HepG2 (cell line): ENCODE results near the gene ACER3. TPM values are rescaled to one million over a fixed set of nuclear protein-coding genes. Genes with fewer than 3 reads are reported as not detected.

Experiments used
- ATAD3A ChIP-seq: sonication (generic); formaldehyde crosslinking; IDR thresholded peaks from 2 replicates; pipeline ENCODE4 v1.4.0; 2020; ENCODE audit warnings: missing genetic modification reagents
- ELF1 ChIP-seq: sonication (generic); formaldehyde crosslinking; IDR thresholded peaks from 2 replicates; pipeline ENCODE4 v1.4.0; 2020; ENCODE audit warnings: missing genetic modification reagents
- KLF6 ChIP-seq: IDR thresholded peaks from 2 replicates; pipeline ENCODE4 v1.8.0; 2016; ENCODE audit warnings: missing biosample characterization, missing genetic modification reagents
- MAFK ChIP-seq, 2 experiments: IDR thresholded peaks in 1 of 2; conservative IDR thresholded peaks in 1 of 2; 2 replicates each; pipeline ENCODE4 v1.6.1; 2011; ENCODE audit warnings: improper control_type of control experiment in 2 of 2, low read length in 2 of 2
- MEF2D ChIP-seq: sonication (generic); formaldehyde crosslinking; IDR thresholded peaks from 2 replicates; pipeline ENCODE4 v1.5.1; 2020; ENCODE audit warnings: mild to moderate bottlenecking, missing genetic modification reagents
- NFYB ChIP-seq: sonication (generic); formaldehyde crosslinking; IDR thresholded peaks from 2 replicates; pipeline ENCODE4 v1.4.0; 2020; ENCODE audit warnings: missing genetic modification reagents
- RORA ChIP-seq: sonication (generic); formaldehyde crosslinking; IDR thresholded peaks from 2 replicates; pipeline ENCODE4 v1.5.0; 2020; ENCODE audit warnings: mild to moderate bottlenecking, missing genetic modification reagents, moderate library complexity
- RXRA ChIP-seq: sonication (generic); formaldehyde crosslinking; IDR thresholded peaks from 2 replicates; pipeline ENCODE4 v1.5.1; 2020; ENCODE audit warnings: missing genetic modification reagents
- SCMH1 ChIP-seq: sonication (generic); formaldehyde crosslinking; IDR thresholded peaks from 2 replicates; pipeline ENCODE4 v1.9.0; 2021; ENCODE audit warnings: missing genetic modification reagents, mild to moderate bottlenecking, borderline replicate concordance
- TOPORS ChIP-seq: sonication (generic); formaldehyde crosslinking; IDR thresholded peaks from 2 replicates; pipeline ENCODE4 v1.8.0; 2023; ENCODE audit warnings: mild to moderate bottlenecking, missing genetic modification reagents
- TP53 ChIP-seq: sonication (generic); formaldehyde crosslinking; conservative IDR thresholded peaks from 2 replicates; pipeline ENCODE4 v1.4.0; 2020; ENCODE audit warnings: missing genetic modification reagents
- XRCC5 ChIP-seq: fragments of 200-400 bp; formaldehyde crosslinking; optimal IDR thresholded peaks from 2 replicates; pipeline ENCODE3; 2017; ENCODE audit warnings: mild to moderate bottlenecking, low read length
- ZBTB8A ChIP-seq: sonication (generic); formaldehyde crosslinking; IDR thresholded peaks from 2 replicates; pipeline ENCODE4 v1.4.0; 2020; ENCODE audit warnings: mild to moderate bottlenecking, low read depth, missing genetic modification reagents, borderline replicate concordance
- ZFX ChIP-seq: sonication (generic); formaldehyde crosslinking; IDR thresholded peaks from 2 replicates; pipeline ENCODE4 v1.4.0; 2020; ENCODE audit warnings: mild to moderate bottlenecking, low read depth, missing genetic modification reagents, moderate library complexity
- ZNF121 ChIP-seq: sonication (generic); formaldehyde crosslinking; IDR thresholded peaks from 2 replicates; pipeline ENCODE4 v1.5.0; 2020; ENCODE audit warnings: mild to moderate bottlenecking, missing genetic modification reagents
- ZNF550 ChIP-seq: sonication (generic); formaldehyde crosslinking; IDR thresholded peaks from 2 replicates; pipeline ENCODE4 v1.4.0; 2020; ENCODE audit warnings: mild to moderate bottlenecking, missing genetic modification reagents, borderline replicate concordance
- ZNF572 ChIP-seq: sonication (generic); formaldehyde crosslinking; IDR thresholded peaks from 2 replicates; pipeline ENCODE4 v1.5.1; 2020; ENCODE audit warnings: mild to moderate bottlenecking, missing genetic modification reagents
- polyA plus RNA-seq, 8 experiments: library from polyadenylated mRNA; depleted of rRNA in 3 of 8; stranded (reverse) in 7 of 8; unstranded in 1 of 8; fragments of >200 nt; fragmentation: Illumina TruSeq in 4 of 8; extraction: Trizol in 4 of 8; gene quantifications; 2 replicates each; pipeline versions ENCODE4 v1.2.1 to v1.2.3, GENCODE V29; 2011 to 2016; ENCODE audit warnings: low read depth in 4 of 8, missing spikeins in 1 of 8, mixed read lengths in 1 of 8; ENCODE audit not compliant: insufficient read depth in 1 of 8
- total RNA-seq, 5 experiments: library from RNA; depleted of rRNA; stranded (reverse); fragments of >200 nt; fragmentation: Illumina TruSeq; extraction: Trizol; gene quantifications; 2 replicates each; pipeline ENCODE4 v1.2.3, GENCODE V29; 2016; ENCODE audit warnings: low read depth in 1 of 5
- TF ChIP-seq, protein P1 (sequence below): sonication (generic); formaldehyde crosslinking; IDR thresholded peaks from 2 replicates; pipeline ENCODE4 v1.5.0; 2020; ENCODE audit warnings: mild to moderate bottlenecking, missing genetic modification reagents
- TF ChIP-seq, protein P2 (sequence below): sonication (generic); formaldehyde crosslinking; IDR thresholded peaks from 2 replicates; pipeline ENCODE4 v1.4.0; 2020; ENCODE audit warnings: missing genetic modification reagents
- TF ChIP-seq, protein P3 (sequence below): sonication (generic); formaldehyde crosslinking; IDR thresholded peaks from 2 replicates; pipeline ENCODE4 v1.9.0; 2022; ENCODE audit warnings: missing genetic modification reagents, mild to moderate bottlenecking, borderline replicate concordance
- TF ChIP-seq, protein P4 (sequence below), 2 experiments: IDR thresholded peaks; 2 replicates each; pipeline ENCODE4 v1.6.1; 2011 to 2012; ENCODE audit warnings: low read length in 2 of 2, borderline replicate concordance in 1 of 2, low read depth in 1 of 2, mild to moderate bottlenecking in 1 of 2, moderate library complexity in 1 of 2

Gene ACER3
- total and polyA plus RNA-seq, 2 of the 13 experiments (the other 11 are each of a cell fraction or from before 2014, with no cell fraction given): 6.0 to 9.8 TPM

- no peak for TF ChIP-seq ZNF550 (CRISPR knock-in tag)
- TF ChIP-seq, protein P1, sequence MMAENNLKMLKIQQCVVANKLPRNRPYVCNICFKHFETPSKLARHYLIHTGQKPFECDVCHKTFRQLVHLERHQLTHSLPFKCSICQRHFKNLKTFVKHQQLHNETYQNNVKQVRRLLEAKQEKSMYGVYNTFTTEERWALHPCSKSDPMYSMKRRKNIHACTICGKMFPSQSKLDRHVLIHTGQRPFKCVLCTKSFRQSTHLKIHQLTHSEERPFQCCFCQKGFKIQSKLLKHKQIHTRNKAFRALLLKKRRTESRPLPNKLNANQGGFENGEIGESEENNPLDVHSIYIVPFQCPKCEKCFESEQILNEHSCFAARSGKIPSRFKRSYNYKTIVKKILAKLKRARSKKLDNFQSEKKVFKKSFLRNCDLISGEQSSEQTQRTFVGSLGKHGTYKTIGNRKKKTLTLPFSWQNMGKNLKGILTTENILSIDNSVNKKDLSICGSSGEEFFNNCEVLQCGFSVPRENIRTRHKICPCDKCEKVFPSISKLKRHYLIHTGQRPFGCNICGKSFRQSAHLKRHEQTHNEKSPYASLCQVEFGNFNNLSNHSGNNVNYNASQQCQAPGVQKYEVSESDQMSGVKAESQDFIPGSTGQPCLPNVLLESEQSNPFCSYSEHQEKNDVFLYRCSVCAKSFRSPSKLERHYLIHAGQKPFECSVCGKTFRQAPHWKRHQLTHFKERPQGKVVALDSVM (CRISPR knock-in tag): no peak
- no peak for TF ChIP-seq ZBTB8A (CRISPR knock-in tag)
- no peak for TF ChIP-seq ELF1 (CRISPR knock-in tag)
- TF ChIP-seq MAFK (conservative IDR thresholded peaks at IDR 0.05 in 1 of 2, IDR thresholded peaks at IDR 0.05 in 1 of 2; ENCODE audit: low read length in 2 of 2): no peak
- TF ChIP-seq MEF2D: no peak
- TF ChIP-seq ZFX (CRISPR knock-in tag): no peak
- TF ChIP-seq, protein P2, sequence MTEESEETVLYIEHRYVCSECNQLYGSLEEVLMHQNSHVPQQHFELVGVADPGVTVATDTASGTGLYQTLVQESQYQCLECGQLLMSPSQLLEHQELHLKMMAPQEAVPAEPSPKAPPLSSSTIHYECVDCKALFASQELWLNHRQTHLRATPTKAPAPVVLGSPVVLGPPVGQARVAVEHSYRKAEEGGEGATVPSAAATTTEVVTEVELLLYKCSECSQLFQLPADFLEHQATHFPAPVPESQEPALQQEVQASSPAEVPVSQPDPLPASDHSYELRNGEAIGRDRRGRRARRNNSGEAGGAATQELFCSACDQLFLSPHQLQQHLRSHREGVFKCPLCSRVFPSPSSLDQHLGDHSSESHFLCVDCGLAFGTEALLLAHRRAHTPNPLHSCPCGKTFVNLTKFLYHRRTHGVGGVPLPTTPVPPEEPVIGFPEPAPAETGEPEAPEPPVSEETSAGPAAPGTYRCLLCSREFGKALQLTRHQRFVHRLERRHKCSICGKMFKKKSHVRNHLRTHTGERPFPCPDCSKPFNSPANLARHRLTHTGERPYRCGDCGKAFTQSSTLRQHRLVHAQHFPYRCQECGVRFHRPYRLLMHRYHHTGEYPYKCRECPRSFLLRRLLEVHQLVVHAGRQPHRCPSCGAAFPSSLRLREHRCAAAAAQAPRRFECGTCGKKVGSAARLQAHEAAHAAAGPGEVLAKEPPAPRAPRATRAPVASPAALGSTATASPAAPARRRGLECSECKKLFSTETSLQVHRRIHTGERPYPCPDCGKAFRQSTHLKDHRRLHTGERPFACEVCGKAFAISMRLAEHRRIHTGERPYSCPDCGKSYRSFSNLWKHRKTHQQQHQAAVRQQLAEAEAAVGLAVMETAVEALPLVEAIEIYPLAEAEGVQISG: 0 out of 2 replicates have a peak, but pooled peaks have one; percentile 19
- TF ChIP-seq, protein P3, sequence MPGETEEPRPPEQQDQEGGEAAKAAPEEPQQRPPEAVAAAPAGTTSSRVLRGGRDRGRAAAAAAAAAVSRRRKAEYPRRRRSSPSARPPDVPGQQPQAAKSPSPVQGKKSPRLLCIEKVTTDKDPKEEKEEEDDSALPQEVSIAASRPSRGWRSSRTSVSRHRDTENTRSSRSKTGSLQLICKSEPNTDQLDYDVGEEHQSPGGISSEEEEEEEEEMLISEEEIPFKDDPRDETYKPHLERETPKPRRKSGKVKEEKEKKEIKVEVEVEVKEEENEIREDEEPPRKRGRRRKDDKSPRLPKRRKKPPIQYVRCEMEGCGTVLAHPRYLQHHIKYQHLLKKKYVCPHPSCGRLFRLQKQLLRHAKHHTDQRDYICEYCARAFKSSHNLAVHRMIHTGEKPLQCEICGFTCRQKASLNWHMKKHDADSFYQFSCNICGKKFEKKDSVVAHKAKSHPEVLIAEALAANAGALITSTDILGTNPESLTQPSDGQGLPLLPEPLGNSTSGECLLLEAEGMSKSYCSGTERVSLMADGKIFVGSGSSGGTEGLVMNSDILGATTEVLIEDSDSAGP: peak; percentile 62; the same call in 1 of the 2 replicates
- no peak for TF ChIP-seq RORA (CRISPR knock-in tag)
- peak; percentile 48; the same call in 1 of the 2 replicates for TF ChIP-seq RXRA (CRISPR knock-in tag)
- 0 out of 2 replicates have a peak, but pooled peaks have one; percentile 29 for TF ChIP-seq TOPORS (CRISPR knock-in tag)
- TF ChIP-seq ZNF121 (CRISPR knock-in tag): no peak
- TF ChIP-seq XRCC5: peak; percentile 66
- TF ChIP-seq KLF6: no peak
- no peak for TF ChIP-seq ATAD3A
- TF ChIP-seq, protein P4, sequence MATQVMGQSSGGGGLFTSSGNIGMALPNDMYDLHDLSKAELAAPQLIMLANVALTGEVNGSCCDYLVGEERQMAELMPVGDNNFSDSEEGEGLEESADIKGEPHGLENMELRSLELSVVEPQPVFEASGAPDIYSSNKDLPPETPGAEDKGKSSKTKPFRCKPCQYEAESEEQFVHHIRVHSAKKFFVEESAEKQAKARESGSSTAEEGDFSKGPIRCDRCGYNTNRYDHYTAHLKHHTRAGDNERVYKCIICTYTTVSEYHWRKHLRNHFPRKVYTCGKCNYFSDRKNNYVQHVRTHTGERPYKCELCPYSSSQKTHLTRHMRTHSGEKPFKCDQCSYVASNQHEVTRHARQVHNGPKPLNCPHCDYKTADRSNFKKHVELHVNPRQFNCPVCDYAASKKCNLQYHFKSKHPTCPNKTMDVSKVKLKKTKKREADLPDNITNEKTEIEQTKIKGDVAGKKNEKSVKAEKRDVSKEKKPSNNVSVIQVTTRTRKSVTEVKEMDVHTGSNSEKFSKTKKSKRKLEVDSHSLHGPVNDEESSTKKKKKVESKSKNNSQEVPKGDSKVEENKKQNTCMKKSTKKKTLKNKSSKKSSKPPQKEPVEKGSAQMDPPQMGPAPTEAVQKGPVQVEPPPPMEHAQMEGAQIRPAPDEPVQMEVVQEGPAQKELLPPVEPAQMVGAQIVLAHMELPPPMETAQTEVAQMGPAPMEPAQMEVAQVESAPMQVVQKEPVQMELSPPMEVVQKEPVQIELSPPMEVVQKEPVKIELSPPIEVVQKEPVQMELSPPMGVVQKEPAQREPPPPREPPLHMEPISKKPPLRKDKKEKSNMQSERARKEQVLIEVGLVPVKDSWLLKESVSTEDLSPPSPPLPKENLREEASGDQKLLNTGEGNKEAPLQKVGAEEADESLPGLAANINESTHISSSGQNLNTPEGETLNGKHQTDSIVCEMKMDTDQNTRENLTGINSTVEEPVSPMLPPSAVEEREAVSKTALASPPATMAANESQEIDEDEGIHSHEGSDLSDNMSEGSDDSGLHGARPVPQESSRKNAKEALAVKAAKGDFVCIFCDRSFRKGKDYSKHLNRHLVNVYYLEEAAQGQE (IDR thresholded peaks at IDR 0.05; ENCODE audit: borderline replicate concordance in 1 of 2, low read depth in 1 of 2, low read length in 2 of 2): no peak
- no peak for TF ChIP-seq SCMH1 (CRISPR knock-in tag)
- no peak for TF ChIP-seq TP53 (CRISPR knock-in tag)
- no peak for TF ChIP-seq ZNF572 (CRISPR knock-in tag)
- no peak for TF ChIP-seq NFYB (CRISPR knock-in tag)
Measured at GRCh38 chr11:77046060-77046501, 185.4 kb downstream of the ACER3 start (continued).
